Natural killer cell (primary cell): ENCODE results near the gene IGSF6. TPM values are rescaled to one million over a fixed set of nuclear protein-coding genes. Genes with fewer than 3 reads are reported as not detected.

Experiments used
- ATAC-seq, 3 donors: fragments of 150-1000 bp in 2 of 3; fragments of 200-7000 bp in 1 of 3; cut with Tn5 transposase; 1 replicate in 1 of 3; 2 replicates in 2 of 3; pipeline ENCODE4 v1.10.0; 2021; ENCODE audit warnings: mild to moderate bottlenecking in 2 of 3, moderate library complexity in 2 of 3
- DNase-seq, 2 donors: peaks; one replicate each; pipeline versions ENCODE4 v3.0.0 to v3.0.0-alpha.2; 2013 to 2021; ENCODE audit warnings: mixed read lengths in 1 of 2
- H3K27ac ChIP-seq: one replicate; pipeline ENCODE4 v1.5.1; 2013; ENCODE audit warnings: mild to moderate bottlenecking, low read length
- H3K27me3 ChIP-seq: one replicate; pipeline ENCODE4 v1.6.1; 2013; ENCODE audit warnings: low read length; ENCODE audit not compliant: control insufficient read depth, insufficient read depth
- H3K36me3 ChIP-seq: one replicate; pipeline ENCODE4 v1.6.1; 2013; ENCODE audit warnings: low read length; ENCODE audit not compliant: control insufficient read depth, insufficient read depth
- H3K4me1 ChIP-seq: one replicate; pipeline ENCODE4 v1.6.1; 2013; ENCODE audit warnings: low read length; ENCODE audit not compliant: control insufficient read depth, insufficient read depth
- H3K4me3 ChIP-seq: one replicate; pipeline ENCODE4 v1.5.1; 2013; ENCODE audit warnings: low read length
- H3K9me3 ChIP-seq: one replicate; pipeline ENCODE4 v1.6.1; 2013; ENCODE audit warnings: low read length; ENCODE audit not compliant: control insufficient read depth, insufficient read depth
- H3K27ac Mint-ChIP-seq, 2 donors: one replicate each; pipeline ENCODE4 v1.8.0; 2022; ENCODE audit warnings: mild to moderate bottlenecking in 2 of 2, mixed read lengths in 2 of 2, moderate library complexity in 1 of 2
- H3K27me3 Mint-ChIP-seq, 2 donors: one replicate each; pipeline ENCODE4 v1.8.0; 2022; ENCODE audit warnings: low read depth in 2 of 2, mixed read lengths in 2 of 2
- H3K36me3 Mint-ChIP-seq: one replicate; pipeline ENCODE4 v1.8.0; 2022; ENCODE audit warnings: mixed read lengths
- H3K4me1 Mint-ChIP-seq, 2 donors: one replicate each; pipeline ENCODE4 v1.8.0; 2022; ENCODE audit warnings: mixed read lengths in 2 of 2
- H3K4me3 Mint-ChIP-seq: one replicate; pipeline ENCODE4 v1.8.0; 2022; ENCODE audit warnings: mild to moderate bottlenecking, moderate library complexity, mixed read lengths
- H3K9me3 Mint-ChIP-seq, 2 donors: one replicate each; pipeline ENCODE4 v1.8.0; 2022; ENCODE audit warnings: mixed read lengths in 2 of 2
- WGBS: methylation state at CpG from one replicate; pipeline ENCODE4 v1.1.7; 2013; ENCODE audit warnings: missing lambda C conversion rate; ENCODE audit not compliant: insufficient coverage; 5-methylcytosine and 5-hydroxymethylcytosine counted together
- intact Hi-C: fragments of 100-400 bp; cut with micrococcal nuclease; formaldehyde crosslinking; loops from one replicate; pipeline ENCODE4 v1.14.2; 2022
- total RNA-seq, 4 donors: library from RNA; stranded (reverse); fragments of 120-200 nt in 1 of 4; gene quantifications; one replicate each; pipeline versions ENCODE4 v1.2.3 to v1.2.4, GENCODE V29; 2013 to 2022
- TF ChIP-seq, protein P1 (sequence below): fragments of 200-600 bp; IDR thresholded peaks from one replicate; pipeline ENCODE4 v1.8.0; 2022; ENCODE audit warnings: antibody characterized with exemption

Gene IGSF6
- total RNA-seq, 3 donors from 2014 or later (not counting 1 experiment from before 2014, with no cell fraction given), result 2.2 to 4.4 (median 2.6) TPM

- H3K36me3 ChIP-seq, result peaks cover 14% of the 10 kb centered on the region
- TF ChIP-seq, protein P1, sequence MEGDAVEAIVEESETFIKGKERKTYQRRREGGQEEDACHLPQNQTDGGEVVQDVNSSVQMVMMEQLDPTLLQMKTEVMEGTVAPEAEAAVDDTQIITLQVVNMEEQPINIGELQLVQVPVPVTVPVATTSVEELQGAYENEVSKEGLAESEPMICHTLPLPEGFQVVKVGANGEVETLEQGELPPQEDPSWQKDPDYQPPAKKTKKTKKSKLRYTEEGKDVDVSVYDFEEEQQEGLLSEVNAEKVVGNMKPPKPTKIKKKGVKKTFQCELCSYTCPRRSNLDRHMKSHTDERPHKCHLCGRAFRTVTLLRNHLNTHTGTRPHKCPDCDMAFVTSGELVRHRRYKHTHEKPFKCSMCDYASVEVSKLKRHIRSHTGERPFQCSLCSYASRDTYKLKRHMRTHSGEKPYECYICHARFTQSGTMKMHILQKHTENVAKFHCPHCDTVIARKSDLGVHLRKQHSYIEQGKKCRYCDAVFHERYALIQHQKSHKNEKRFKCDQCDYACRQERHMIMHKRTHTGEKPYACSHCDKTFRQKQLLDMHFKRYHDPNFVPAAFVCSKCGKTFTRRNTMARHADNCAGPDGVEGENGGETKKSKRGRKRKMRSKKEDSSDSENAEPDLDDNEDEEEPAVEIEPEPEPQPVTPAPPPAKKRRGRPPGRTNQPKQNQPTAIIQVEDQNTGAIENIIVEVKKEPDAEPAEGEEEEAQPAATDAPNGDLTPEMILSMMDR, result no peak
- no peaks in the 10 kb centered on the region for H3K9me3 Mint-ChIP-seq
- ATAC-seq (no peak), DNase-seq (no peak)
- H3K27me3 ChIP-seq, result no peaks in the 10 kb centered on the region
- no peaks in the 10 kb centered on the region for H3K36me3 Mint-ChIP-seq
- peak overlapping the region; percentile 4 to 40 for H3K27ac Mint-ChIP-seq
- H3K4me1 ChIP-seq, result peaks cover 17% of the 10 kb centered on the region
- 93% methylated on average over 1 of the region's 2 CpGs for WGBS
- H3K4me1 Mint-ChIP-seq, result peaks cover 28 to 29% of the 10 kb centered on the region in 2 donors
- intact Hi-C loops, result no loop called here
- H3K4me3 Mint-ChIP-seq, result no peak overlapping the region
- H3K4me3 ChIP-seq, result no peak overlapping the region
- H3K9me3 ChIP-seq, result no peaks in the 10 kb centered on the region
- no peak overlapping the region for H3K27ac ChIP-seq
- no peaks in the 10 kb centered on the region for H3K27me3 Mint-ChIP-seq
Observed at GRCh38 chr16:21654881-21655280, 2.5 kb upstream of the IGSF6 start.

DNA sequence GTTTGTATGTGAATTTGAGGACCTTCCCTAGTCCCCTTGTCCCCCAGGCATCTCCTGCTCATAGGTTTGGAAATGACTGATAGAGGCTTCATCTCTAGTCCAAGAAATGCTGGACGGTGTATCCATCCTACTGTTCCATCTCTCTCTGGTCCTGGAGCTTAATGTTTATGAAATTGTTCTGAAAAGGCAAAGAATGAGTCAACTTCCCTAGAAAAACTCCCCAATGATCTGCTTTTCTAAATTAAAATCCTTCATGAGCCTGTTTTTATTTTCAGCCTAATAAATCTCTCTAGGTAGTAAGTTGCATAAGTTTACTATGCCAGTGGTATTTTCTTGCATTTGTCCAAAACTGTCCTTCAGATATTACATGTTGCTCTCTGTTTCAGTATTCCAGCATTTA is 2.1 kb upstream of the IGSF6 start:
- Histone ChIP-seq H3K4me3 (no peak overlapping the region), H3K4me1 (peaks cover 17% of the 10 kb centered on the region), H3K9me3 (no peaks in the 10 kb centered on the region), H3K36me3 (peaks cover 14% of the 10 kb centered on the region), H3K27me3 (no peaks in the 10 kb centered on the region), H3K27ac (no peak overlapping the region)
- Mint-ChIP-seq H3K27ac (peak overlapping the region; percentile 4 to 40), H3K36me3 (no peaks in the 10 kb centered on the region), H3K4me1 (peaks cover 28 to 29% of the 10 kb centered on the region in 2 donors), H3K4me3 (no peak overlapping the region), H3K27me3 (no peaks in the 10 kb centered on the region), H3K9me3 (no peaks in the 10 kb centered on the region)
- no CpG with 5 or more reads among the region's 1 CpG for WGBS
- no peak for DNase-seq
- no peak for ATAC-seq
- intact Hi-C loops, result no loop called here
- TF ChIP-seq, protein P1, result no peak

GRCh38 chr16:21653571-21653970 is 1.2 kb upstream of the IGSF6 start:
- peaks cover 14% of the 10 kb centered on the region for H3K4me1 ChIP-seq
- no peak overlapping the region for H3K27ac Mint-ChIP-seq
- H3K36me3 ChIP-seq, result peaks cover 14% of the 10 kb centered on the region

GRCh38 chr16:21651515-21651914 is 893 bp downstream of the IGSF6 start:
- TF ChIP-seq, protein P1, result no peak
- Histone ChIP-seq H3K4me3 (no peak overlapping the region), H3K4me1 (peaks cover 26% of the 10 kb centered on the region), H3K27me3 (no peaks in the 10 kb centered on the region), H3K36me3 (peaks cover 13% of the 10 kb centered on the region), H3K9me3 (no peaks in the 10 kb centered on the region), H3K27ac (no peak overlapping the region)
- H3K9me3 Mint-ChIP-seq, result no peaks in the 10 kb centered on the region
- WGBS, result 90% methylated on average over 3 of the region's 3 CpGs
- intact Hi-C loops, result no loop called here
- DNase-seq (no peak), ATAC-seq (no peak)
- no peak overlapping the region for H3K4me3 Mint-ChIP-seq
- no peaks in the 10 kb centered on the region for H3K36me3 Mint-ChIP-seq
- peaks cover 31 to 41% of the 10 kb centered on the region in 2 donors for H3K4me1 Mint-ChIP-seq
- no peak overlapping the region for H3K27ac Mint-ChIP-seq
- no peaks in the 10 kb centered on the region for H3K27me3 Mint-ChIP-seq

More at GRCh38 chr16:21653571-21653970, 1.2 kb upstream of the IGSF6 start:
- ATAC-seq, result no peak
- WGBS, result 90% methylated on average over 5 of the region's 5 CpGs
- Mint-ChIP-seq H3K4me1 (peaks cover 29 to 32% of the 10 kb centered on the region in 2 donors), H3K4me3 (no peak overlapping the region), H3K36me3 (no peaks in the 10 kb centered on the region), H3K9me3 (no peaks in the 10 kb centered on the region), H3K27me3 (no peaks in the 10 kb centered on the region)
- TF ChIP-seq, protein P1, result no peak
- no peak for DNase-seq
- intact Hi-C loops, result no loop called here
- no peaks in the 10 kb centered on the region for H3K27me3 ChIP-seq
- no peak overlapping the region for H3K27ac ChIP-seq
- no peak overlapping the region for H3K4me3 ChIP-seq
- no peaks in the 10 kb centered on the region for H3K9me3 ChIP-seq
